Kidney (tissue), 14 donors: Measurements from ENCODE around the gene TTI1. TPM values are rescaled to one million over a fixed set of nuclear protein-coding genes. Genes with fewer than 3 reads are reported as not detected.

ENCODE experiments used
- DNase-seq, 5 donors: peaks; one replicate each; pipeline ENCODE4 v3.0.0-alpha.2; 2013 to 2020
- FAIRE-seq: peaks from 2 replicates; lab custom pipeline; 2012; peaks lifted over from hg19 to GRCh38; lab: Jason Lieb, UNC
- H3K27ac ChIP-seq, 2 donors: one replicate each; pipeline ENCODE4 v1.7.0; 2013; ENCODE audit warnings: low read depth in 2 of 2, low read length in 2 of 2, inconsistent platforms in 1 of 2
- H3K27me3 ChIP-seq: one replicate; pipeline ENCODE4 v1.7.1; 2013; ENCODE audit warnings: low read length, inconsistent platforms; ENCODE audit not compliant: control insufficient read depth, insufficient read depth
- H3K36me3 ChIP-seq, 3 donors: one replicate each; pipeline versions ENCODE4 v1.7.0 to v1.7.1; 2013; ENCODE audit warnings: low read length in 3 of 3, control low read depth in 1 of 3, inconsistent platforms in 1 of 3; ENCODE audit not compliant: insufficient read depth in 3 of 3, control insufficient read depth in 2 of 3
- H3K4me1 ChIP-seq, 3 donors: one replicate each; pipeline versions ENCODE4 v1.7.0 to v1.7.1; 2013; ENCODE audit warnings: low read length in 3 of 3, inconsistent platforms in 1 of 3, low read depth in 1 of 3; ENCODE audit not compliant: control insufficient read depth in 2 of 3, insufficient read depth in 2 of 3
- H3K4me3 ChIP-seq, 3 donors: one replicate each; pipeline versions ENCODE4 v1.7.0 to v1.8.1; 2013; ENCODE audit warnings: low read length in 3 of 3, control low read depth in 1 of 3, inconsistent platforms in 1 of 3
- H3K9ac ChIP-seq, 3 donors: one replicate each; pipeline versions ENCODE4 v1.7.0 to v1.7.1; 2013; ENCODE audit warnings: low read length in 3 of 3, control low read depth in 1 of 3, inconsistent platforms in 1 of 3
- H3K9me3 ChIP-seq, 3 donors: one replicate each; pipeline versions ENCODE4 v1.7.0 to v1.7.1; 2013; ENCODE audit warnings: low read length in 3 of 3, control low read depth in 1 of 3, inconsistent platforms in 1 of 3; ENCODE audit not compliant: control insufficient read depth in 2 of 3, insufficient read depth in 1 of 3
- CTCF ChIP-seq: IDR thresholded peaks from 3 replicates; pipeline ENCODE4 v1.5.1; 2012; ENCODE audit warnings: mild to moderate bottlenecking, moderate library complexity, borderline replicate concordance; ENCODE audit not compliant: insufficient read depth; ENCODE audit errors: extremely low read depth
- intact Hi-C: fragments of 100-400 bp; cut with DNase I; formaldehyde crosslinking; loops from one replicate; pipeline ENCODE4 v1.11.1; 2022
- polyA plus RNA-seq: library from polyadenylated mRNA; stranded (reverse); fragments of 350-450 nt; fragmentation: Illumina TruSeq; extraction: RNeasy Lipid Tissue Mini Kit (QIAGEN cat#74804); gene quantifications from one replicate; pipeline ENCODE4 v1.2.3, GENCODE V29; 2014; ENCODE audit warnings: low read depth, low replicate concordance; ENCODE audit not compliant: insufficient read depth
- total RNA-seq: library from RNA; stranded (reverse); fragmentation: NEBNext Ultra II Directional; extraction: Animal tissue kit (Norgen Biotek cat#: 25700); gene quantifications from one replicate; pipeline ENCODE4 v1.2.1, GENCODE V29; 2021
- donor health status: control.
- donor health status: control.
- donor health status: control.
- donor health status: control.
- donor health status: control.
- donor health status: DM: yes; HTN: yes; CAD: no.
- donor health status: Normal renal cell carcinoma (clear cell type).

TTI1 gene
- total and polyA plus RNA-seq, 2 donors from 2014 or later: 8.6 to 19.5 TPM

- no peak for DNase-seq
- H3K4me1 ChIP-seq: peaks cover 0 to 6% (median under 1%) of the 10 kb centered on the region in 3 donors
- TF ChIP-seq CTCF: no peak
- no peaks in the 10 kb centered on the region for H3K9me3 ChIP-seq
- no peak overlapping the region for H3K27ac ChIP-seq
- H3K27me3 ChIP-seq: no peaks in the 10 kb centered on the region
- H3K4me3 ChIP-seq: no peak overlapping the region
- intact Hi-C loops: loop anchor here (10.0 kb wide), 1 partner anchor 85 kb away; the partner anchor contains the start of gene TGM2
- H3K9ac ChIP-seq: no peak overlapping the region
- no peak for FAIRE-seq
- H3K36me3 ChIP-seq: peaks cover 4 to 9% (median 4%) of the 10 kb centered on the region in 3 donors
These were observed 46.1 kb upstream of the TTI1 start for GRCh38 chr20:38079353-38079752.

GRCh38 chr20:38078084-38078483 lies 44.8 kb upstream of the TTI1 start:
- FAIRE-seq: no peak
- intact Hi-C loops: loop anchor here (10.0 kb wide), 1 partner anchor 87 kb away; the partner anchor contains the start of gene TGM2
- H3K27ac ChIP-seq: no peak overlapping the region
- H3K9ac ChIP-seq: no peak overlapping the region
- no peak for DNase-seq
- no peaks in the 10 kb centered on the region for H3K9me3 ChIP-seq
- H3K4me3 ChIP-seq: no peak overlapping the region
- peaks cover 4 to 8% (median 4%) of the 10 kb centered on the region in 3 donors for H3K36me3 ChIP-seq
- H3K4me1 ChIP-seq: peaks cover 0 to 5% (median 0%) of the 10 kb centered on the region in 3 donors
- no peaks in the 10 kb centered on the region for H3K27me3 ChIP-seq
- no peak for TF ChIP-seq CTCF

GRCh38 chr20:38076548-38076947 lies 43.3 kb upstream of the TTI1 start:
- Histone ChIP-seq H3K27ac (no peak overlapping the region), H3K4me1 (peaks cover 0 to 5% (median 0%) of the 10 kb centered on the region in 3 donors), H3K9me3 (no peaks in the 10 kb centered on the region), H3K36me3 (peaks cover 4 to 12% (median 7%) of the 10 kb centered on the region in 3 donors), H3K27me3 (no peaks in the 10 kb centered on the region), H3K9ac (no peak overlapping the region), H3K4me3 (no peak overlapping the region)
- TF ChIP-seq CTCF: no peak
- FAIRE-seq: no peak
- intact Hi-C loops: loop anchor here (10.0 kb wide), 1 partner anchor 88 kb away; the partner anchor contains the start of gene TGM2
- DNase-seq: no peak
